Aorta (tissue), 5 donors: ENCODE results near the gene C3orf22. TPM values are rescaled to one million over a fixed set of nuclear protein-coding genes. Genes with fewer than 3 reads are reported as not detected.

Experiments
- ATAC-seq: fragments of 200-7000 bp; cut with Tn5 transposase; one replicate; pipeline ENCODE4 v1.9.1; 2022; ENCODE audit warnings: moderate library complexity; ENCODE audit not compliant: low FRiP score
- DNase-seq, 2 donors: peaks; one replicate each; pipeline ENCODE4 v3.0.0-alpha.2; 2020
- H3K27ac ChIP-seq, 2 donors: one replicate each; pipeline ENCODE4 v1.5.1; 2013; ENCODE audit warnings: low read length in 2 of 2, mild to moderate bottlenecking in 2 of 2, moderate library complexity in 2 of 2, control low read depth in 1 of 2, inconsistent platforms in 1 of 2, low read depth in 1 of 2
- H3K27me3 ChIP-seq, 2 donors: one replicate each; pipeline ENCODE4 v1.6.1; 2013; ENCODE audit warnings: control low read depth in 1 of 2, low read length in 1 of 2, mild to moderate bottlenecking in 1 of 2, moderate library complexity in 1 of 2; ENCODE audit not compliant: insufficient read depth in 2 of 2, control insufficient read depth in 1 of 2
- H3K36me3 ChIP-seq, 2 donors: one replicate each; pipeline ENCODE4 v1.6.1; 2013; ENCODE audit warnings: control low read depth in 1 of 2, low read length in 1 of 2, mild to moderate bottlenecking in 1 of 2; ENCODE audit not compliant: insufficient read depth in 2 of 2, control insufficient read depth in 1 of 2
- H3K4me1 ChIP-seq, 2 donors: one replicate each; pipeline ENCODE4 v1.6.1; 2013; ENCODE audit warnings: low read length in 2 of 2, control low read depth in 1 of 2, mild to moderate bottlenecking in 1 of 2, moderate library complexity in 1 of 2; ENCODE audit not compliant: insufficient read depth in 2 of 2, control insufficient read depth in 1 of 2
- H3K4me3 ChIP-seq, 2 donors: one replicate each; pipeline ENCODE4 v1.5.1; 2013; ENCODE audit warnings: low read length in 2 of 2, control low read depth in 1 of 2, mild to moderate bottlenecking in 1 of 2
- H3K9me3 ChIP-seq: one replicate; pipeline ENCODE4 v1.6.1; 2013; ENCODE audit warnings: mild to moderate bottlenecking, low read length; ENCODE audit not compliant: control insufficient read depth
- WGBS, 2 donors: extraction: QIAGEN DNeasy Blood & Tissue Kit; methylation state at CpG; one replicate each; pipeline ENCODE4 v1.1.7; 2013; 5-methylcytosine and 5-hydroxymethylcytosine counted together
- intact Hi-C, 2 donors: fragments of 100-400 bp; cut with DNase I; formaldehyde crosslinking; loops; one replicate each; pipeline versions ENCODE4 v1.14.2 to v1.15.0; 2022
- polyA plus RNA-seq, 2 donors: library from polyadenylated mRNA; stranded (reverse); fragments of 200-250 nt; gene quantifications; one replicate each; pipeline ENCODE4 v1.2.3, GENCODE V29; 2013
- total RNA-seq, 2 donors: library from RNA; stranded (reverse); fragmentation: NEBNext Ultra II Directional; extraction: Animal tissue kit (Norgen Biotek cat#: 25700); gene quantifications; one replicate each; pipeline ENCODE4 v1.2.1, GENCODE V29; 2021
- donor health status: healthy with polysubstance abuse.
- donor health status: Bipolar disorder and iron deficiency.
- donor health status: DM: no; HTN: no; CAD: no.
- donor health status: DM: no; HTN: no; CAD: no.
- donor health status: DM: yes; HTN: yes; CAD: no.

C3orf22 gene
- total and polyA plus RNA-seq, 4 donors: not detected

GRCh38 chr3:126567696-126568438 is 9.1 kb upstream of the C3orf22 start:
- Histone ChIP-seq H3K4me3 (no peak overlapping the region), H3K9me3 (peaks cover 3% of the 10 kb centered on the region), H3K27me3 (no peaks in the 10 kb centered on the region), H3K27ac (no peak overlapping the region), H3K4me1 (no peaks in the 10 kb centered on the region), H3K36me3 (no peaks in the 10 kb centered on the region)
- WGBS, 2 donors: 48 to 52% methylated on average over 10 of the region's 10 CpGs
- DNase-seq (no peak), ATAC-seq (no peak)
- intact Hi-C loops: no loop called here

DNA sequence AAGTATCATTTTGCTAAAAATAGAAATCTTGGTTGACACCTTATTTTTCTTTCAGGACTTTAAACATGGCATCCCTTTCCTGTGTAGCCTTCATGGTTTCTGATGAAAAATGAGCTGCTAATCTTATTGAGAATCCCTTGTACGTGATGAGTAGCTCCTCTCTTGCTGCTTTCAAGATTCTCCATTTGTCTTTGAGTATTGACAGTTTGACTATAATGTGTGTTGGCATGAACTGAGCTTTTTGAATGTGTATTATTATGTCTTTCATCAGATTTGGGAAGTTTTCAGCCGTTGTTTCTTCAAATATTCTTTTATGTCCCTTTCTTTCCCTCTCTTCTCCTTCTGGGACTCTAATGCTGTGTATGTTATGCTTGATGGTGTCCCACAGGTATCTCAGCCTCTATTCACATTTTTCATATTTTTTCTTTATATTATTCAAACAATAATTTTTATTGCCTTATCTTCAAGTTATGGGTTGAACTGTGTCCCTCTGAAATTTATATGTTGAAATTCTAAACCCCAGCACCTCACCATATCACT is 4.1 kb upstream of the C3orf22 start:
- no peak for DNase-seq
- no peak overlapping the region for H3K4me3 ChIP-seq
- H3K27me3 ChIP-seq: no peaks in the 10 kb centered on the region
- WGBS, 2 donors: 48 to 62% methylated on average over 2 of the region's 2 CpGs
- H3K4me1 ChIP-seq: no peaks in the 10 kb centered on the region
- peaks cover 3% of the 10 kb centered on the region for H3K9me3 ChIP-seq
- ATAC-seq: no peak
- intact Hi-C loops: no loop called here
- H3K36me3 ChIP-seq: no peaks in the 10 kb centered on the region
- no peak overlapping the region for H3K27ac ChIP-seq

- Histone ChIP-seq H3K9me3 (no peaks in the 10 kb centered on the region), H3K4me3 (no peak overlapping the region), H3K36me3 (no peaks in the 10 kb centered on the region), H3K4me1 (no peaks in the 10 kb centered on the region), H3K27ac (no peak overlapping the region), H3K27me3 (no peaks in the 10 kb centered on the region)
- WGBS, 2 donors: 76 to 82% methylated on average over 6 of the region's 6 CpGs
- no peak for ATAC-seq
- DNase-seq: peak in 1 of 2 donors; percentile 10
- intact Hi-C loops: no loop called here
Observed at GRCh38 chr3:126557761-126558160, 971 bp downstream of the C3orf22 start.

- ATAC-seq (no peak), DNase-seq (peak; percentile 41 to 70)
- intact Hi-C loops: no loop called here
- 92 to 95% methylated on average over 11 of the region's 11 CpGs for WGBS, 2 donors
- no peaks in the 10 kb centered on the region for H3K9me3 ChIP-seq
- H3K36me3 ChIP-seq: no peaks in the 10 kb centered on the region
- no peaks in the 10 kb centered on the region for H3K4me1 ChIP-seq
- H3K27ac ChIP-seq: no peak overlapping the region
- H3K27me3 ChIP-seq: no peaks in the 10 kb centered on the region
- no peak overlapping the region for H3K4me3 ChIP-seq
Observed at GRCh38 chr3:126557415-126557745, 1.4 kb downstream of the C3orf22 start.

- Histone ChIP-seq H3K36me3 (no peaks in the 10 kb centered on the region), H3K4me3 (no peak overlapping the region), H3K27ac (no peak overlapping the region), H3K27me3 (no peaks in the 10 kb centered on the region), H3K9me3 (no peaks in the 10 kb centered on the region), H3K4me1 (no peaks in the 10 kb centered on the region)
- ATAC-seq: no peak
- intact Hi-C loops: no loop called here
- peak; percentile 14 to 52 for DNase-seq
- WGBS, 2 donors: 90 to 94% methylated on average over 8 of the region's 8 CpGs
Observed at GRCh38 chr3:126556637-126557414, 1.9 kb downstream of the C3orf22 start.

GRCh38 chr3:126555795-126556636 is 2.7 kb downstream of the C3orf22 start:
- DNase-seq (peak; percentile 34 to 56), ATAC-seq (no peak)
- WGBS, 2 donors: 78 to 82% methylated on average over 9 to 10 of the region's 10 CpGs
- intact Hi-C loops: no loop called here
- Histone ChIP-seq H3K4me1 (no peaks in the 10 kb centered on the region), H3K9me3 (no peaks in the 10 kb centered on the region), H3K27ac (no peak overlapping the region), H3K36me3 (no peaks in the 10 kb centered on the region), H3K27me3 (no peaks in the 10 kb centered on the region), H3K4me3 (no peak overlapping the region)

DNA sequence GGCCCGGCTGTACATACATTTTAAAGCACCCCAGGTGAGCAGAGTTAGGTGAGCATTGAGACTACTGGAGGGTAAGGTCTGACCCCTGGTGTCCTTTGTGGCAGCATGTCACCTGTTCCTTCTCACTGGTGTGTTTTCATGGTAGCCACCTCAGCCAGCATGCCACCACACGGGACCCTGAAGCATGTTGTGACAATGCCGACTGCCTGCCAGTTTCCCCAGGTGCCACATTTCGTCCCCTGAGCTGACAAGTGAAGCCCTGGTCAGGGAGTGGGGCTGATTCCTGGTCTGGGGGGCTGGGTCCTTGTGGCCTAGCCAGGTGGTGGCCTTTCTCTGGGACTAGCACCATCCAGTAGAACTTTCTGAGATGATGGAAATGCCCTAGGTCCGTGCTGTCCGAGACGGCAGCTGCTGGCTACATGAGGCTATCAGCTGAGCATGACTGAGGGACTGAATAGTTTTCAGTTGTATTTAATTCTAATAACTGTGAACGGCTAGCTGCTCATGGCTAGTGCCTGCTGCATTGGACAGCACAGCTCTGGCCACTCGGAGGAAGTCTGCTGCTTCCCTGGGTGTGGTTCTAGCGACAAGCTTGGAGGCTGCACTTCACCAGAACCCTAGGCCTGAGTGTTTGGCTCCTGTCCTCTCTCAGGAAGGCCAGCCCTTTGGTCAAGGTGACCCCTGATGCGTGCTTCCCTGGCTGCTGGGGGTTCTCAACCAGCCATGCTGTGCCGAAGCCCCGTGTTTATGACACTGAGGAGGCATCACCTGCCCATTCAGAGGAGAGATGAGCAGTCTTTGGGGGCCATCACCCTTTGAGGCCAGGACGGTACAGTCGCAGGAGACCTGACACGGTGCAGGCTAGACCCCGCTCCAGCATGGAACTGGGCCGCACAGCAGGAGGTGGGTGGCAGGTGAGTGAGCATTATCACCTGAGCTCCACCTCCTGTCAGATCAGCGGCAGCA is 3.9 kb downstream of the C3orf22 start:
- intact Hi-C loops: no loop called here
- H3K27me3 ChIP-seq: no peaks in the 10 kb centered on the region
- H3K4me1 ChIP-seq: no peaks in the 10 kb centered on the region
- no peak overlapping the region for H3K4me3 ChIP-seq
- H3K9me3 ChIP-seq: no peaks in the 10 kb centered on the region
- WGBS, 2 donors: 93 to 94% methylated on average over 19 of the region's 19 CpGs
- no peaks in the 10 kb centered on the region for H3K36me3 ChIP-seq
- H3K27ac ChIP-seq: no peak overlapping the region
- peak; percentile 25 to 65 for DNase-seq
- ATAC-seq: no peak
